HEK293 (cell line): ENCODE measurements around the gene FIGNL2.

Experiments used
- TRIM28 ChIP-seq: IDR thresholded peaks from 2 replicates; pipeline ENCODE4 v1.6.1; 2011; ENCODE audit warnings: low read length, control low read depth, borderline replicate concordance
- ZBTB21 ChIP-seq: fragments of 450-650 bp; formaldehyde crosslinking; IDR thresholded peaks from 2 replicates; pipeline ENCODE4 v1.5.1; 2017; ENCODE audit warnings: missing biosample characterization, missing genetic modification characterization
- ZNF121 ChIP-seq: fragments of 450-650 bp; formaldehyde crosslinking; IDR thresholded peaks from 2 replicates; pipeline ENCODE4 v1.5.1; 2016; ENCODE audit warnings: missing biosample characterization, missing genetic modification characterization
- ZNF24 ChIP-seq: fragments of 450-650 bp; formaldehyde crosslinking; IDR thresholded peaks from 2 replicates; pipeline ENCODE4 v1.5.1; 2016; ENCODE audit warnings: missing biosample characterization, missing genetic modification characterization
- TF ChIP-seq, protein P1 (sequence below): fragments of 450-650 bp; formaldehyde crosslinking; IDR thresholded peaks from 2 replicates; pipeline ENCODE4 v1.5.1; 2016; ENCODE audit warnings: missing biosample characterization, missing genetic modification characterization

DNA sequence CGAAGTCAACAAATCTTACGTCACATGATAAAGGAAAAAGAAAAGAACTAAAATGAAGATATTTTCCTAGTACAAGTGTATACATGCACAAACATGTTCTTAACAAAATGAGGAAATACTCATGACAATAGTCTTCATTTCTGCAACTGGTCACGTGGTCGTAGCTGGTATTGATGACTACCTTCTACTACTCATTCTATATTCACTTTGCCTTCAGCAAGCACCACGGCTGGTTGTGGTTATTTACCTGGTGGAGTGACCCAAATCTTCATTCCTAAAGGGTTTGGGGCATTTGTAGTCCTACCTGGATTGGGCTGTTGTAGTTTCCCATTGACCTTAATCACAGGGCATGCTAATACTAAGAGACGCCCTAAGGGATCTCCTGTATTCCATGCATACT lies 51.2 kb downstream of the FIGNL2 start:
- TF ChIP-seq TRIM28 (no peak), ZNF121 (tag by site-specific recombination) (no peak), ZNF24 (tag by site-specific recombination) (no peak), ZBTB21 (no peak)
- TF ChIP-seq, protein P1, sequence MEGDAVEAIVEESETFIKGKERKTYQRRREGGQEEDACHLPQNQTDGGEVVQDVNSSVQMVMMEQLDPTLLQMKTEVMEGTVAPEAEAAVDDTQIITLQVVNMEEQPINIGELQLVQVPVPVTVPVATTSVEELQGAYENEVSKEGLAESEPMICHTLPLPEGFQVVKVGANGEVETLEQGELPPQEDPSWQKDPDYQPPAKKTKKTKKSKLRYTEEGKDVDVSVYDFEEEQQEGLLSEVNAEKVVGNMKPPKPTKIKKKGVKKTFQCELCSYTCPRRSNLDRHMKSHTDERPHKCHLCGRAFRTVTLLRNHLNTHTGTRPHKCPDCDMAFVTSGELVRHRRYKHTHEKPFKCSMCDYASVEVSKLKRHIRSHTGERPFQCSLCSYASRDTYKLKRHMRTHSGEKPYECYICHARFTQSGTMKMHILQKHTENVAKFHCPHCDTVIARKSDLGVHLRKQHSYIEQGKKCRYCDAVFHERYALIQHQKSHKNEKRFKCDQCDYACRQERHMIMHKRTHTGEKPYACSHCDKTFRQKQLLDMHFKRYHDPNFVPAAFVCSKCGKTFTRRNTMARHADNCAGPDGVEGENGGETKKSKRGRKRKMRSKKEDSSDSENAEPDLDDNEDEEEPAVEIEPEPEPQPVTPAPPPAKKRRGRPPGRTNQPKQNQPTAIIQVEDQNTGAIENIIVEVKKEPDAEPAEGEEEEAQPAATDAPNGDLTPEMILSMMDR = no peak
